Esophagus squamous epithelium (tissue), 5 donors: ENCODE measurements around the gene MAGI1. TPM values are rescaled to one million over a fixed set of nuclear protein-coding genes. Genes with fewer than 3 reads are reported as not detected.
A peak's percentile ranks its signal among the peaks of the same experiment; 100 is the strongest.

ENCODE experiments used
- DNase-seq: peaks from one replicate; lab custom pipeline; 2025; lab: John Stamatoyannopoulos, UW
- H3K27ac ChIP-seq, 4 donors: fragments of 200-600 bp; sonication (generic); one replicate each; pipeline ENCODE4 v1.5.1; 2016 to 2019; ENCODE audit warnings: mild to moderate bottlenecking in 1 of 4
- H3K27me3 ChIP-seq, 4 donors: fragments of 200-600 bp; sonication (generic); 1 replicate in 3 of 4; 2 replicates in 1 of 4; pipeline versions ENCODE4 v1.5.1 to v1.6.0; 2017 to 2021; ENCODE audit warnings: antibody characterized with exemption in 1 of 4
- H3K36me3 ChIP-seq, 3 donors: fragments of 200-600 bp; sonication (generic); one replicate each; pipeline ENCODE4 v1.5.1; 2016 to 2019
- H3K4me1 ChIP-seq, 3 donors: fragments of 200-600 bp; sonication (generic); one replicate each; pipeline ENCODE4 v1.5.1; 2017 to 2019
- H3K4me3 ChIP-seq, 4 donors: fragments of 200-600 bp; sonication (generic); 1 replicate in 3 of 4; 2 replicates in 1 of 4; pipeline ENCODE4 v1.5.1; 2016 to 2019; ENCODE audit warnings: mild to moderate bottlenecking in 2 of 4, moderate library complexity in 1 of 4
- H3K9me3 ChIP-seq, 3 donors: fragments of 200-600 bp; sonication (generic); one replicate each; pipeline ENCODE4 v1.5.1; 2016 to 2019
- POLR2A ChIP-seq, 4 donors: fragments of 450-650 bp; IDR thresholded peaks; one replicate each; pipeline ENCODE4 v1.6.1; 2017; ENCODE audit warnings: antibody characterized with exemption in 4 of 4, mild to moderate bottlenecking in 4 of 4, moderate library complexity in 3 of 4
- WGBS, 2 donors: methylation state at CpG; one replicate each; pipeline ENCODE4 v1.1.5; 2018; 5-methylcytosine and 5-hydroxymethylcytosine counted together
- intact Hi-C: fragments of 100-400 bp; cut with DNase I; formaldehyde crosslinking; loops from one replicate; pipeline ENCODE4 v1.15.0; 2022
- total RNA-seq, 4 donors: library from RNA; depleted of rRNA; stranded (reverse); fragments of >200 nt; gene quantifications; one replicate each; pipeline ENCODE4 v1.1.0, GENCODE V29; 2016
- TF ChIP-seq, protein P1 (sequence below), 6 experiments: fragments of 450-650 bp in 4 of 6; fragments of 200-600 bp in 2 of 6; sonication (generic) in 2 of 6; IDR thresholded peaks; one replicate each; pipeline ENCODE4 v1.5.1; 2016 to 2019; ENCODE audit warnings: antibody characterized with exemption in 6 of 6, mild to moderate bottlenecking in 4 of 6, moderate library complexity in 4 of 6
- donor health status: DM: yes; HTN: yes; CAD: no.

The MAGI1 gene
- total RNA-seq, 4 donors from 2014 or later = 12.0 to 28.2 (median 21.1) TPM

- H3K36me3 ChIP-seq = no peaks in the 10 kb centered on the region
- DNase-seq = no peak
- no peak overlapping the region for H3K27ac ChIP-seq
- 28 to 39% methylated on average over 3 of the region's 3 CpGs for WGBS, 2 donors
- peaks cover 0 to 14% (median 3%) of the 10 kb centered on the region in 3 donors for H3K4me1 ChIP-seq
- no peak for TF ChIP-seq POLR2A (IDR thresholded peaks at IDR 0.05)
- TF ChIP-seq, protein P1, sequence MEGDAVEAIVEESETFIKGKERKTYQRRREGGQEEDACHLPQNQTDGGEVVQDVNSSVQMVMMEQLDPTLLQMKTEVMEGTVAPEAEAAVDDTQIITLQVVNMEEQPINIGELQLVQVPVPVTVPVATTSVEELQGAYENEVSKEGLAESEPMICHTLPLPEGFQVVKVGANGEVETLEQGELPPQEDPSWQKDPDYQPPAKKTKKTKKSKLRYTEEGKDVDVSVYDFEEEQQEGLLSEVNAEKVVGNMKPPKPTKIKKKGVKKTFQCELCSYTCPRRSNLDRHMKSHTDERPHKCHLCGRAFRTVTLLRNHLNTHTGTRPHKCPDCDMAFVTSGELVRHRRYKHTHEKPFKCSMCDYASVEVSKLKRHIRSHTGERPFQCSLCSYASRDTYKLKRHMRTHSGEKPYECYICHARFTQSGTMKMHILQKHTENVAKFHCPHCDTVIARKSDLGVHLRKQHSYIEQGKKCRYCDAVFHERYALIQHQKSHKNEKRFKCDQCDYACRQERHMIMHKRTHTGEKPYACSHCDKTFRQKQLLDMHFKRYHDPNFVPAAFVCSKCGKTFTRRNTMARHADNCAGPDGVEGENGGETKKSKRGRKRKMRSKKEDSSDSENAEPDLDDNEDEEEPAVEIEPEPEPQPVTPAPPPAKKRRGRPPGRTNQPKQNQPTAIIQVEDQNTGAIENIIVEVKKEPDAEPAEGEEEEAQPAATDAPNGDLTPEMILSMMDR (IDR thresholded peaks at IDR 0.05) = no peak
- H3K9me3 ChIP-seq = no peaks in the 10 kb centered on the region
- intact Hi-C loops = no loop called here
- H3K27me3 ChIP-seq = no peaks in the 10 kb centered on the region
- H3K4me3 ChIP-seq = no peak overlapping the region
Measured at GRCh38 chr3:65604863-65605526, 433.7 kb downstream of the MAGI1 start.

DNA sequence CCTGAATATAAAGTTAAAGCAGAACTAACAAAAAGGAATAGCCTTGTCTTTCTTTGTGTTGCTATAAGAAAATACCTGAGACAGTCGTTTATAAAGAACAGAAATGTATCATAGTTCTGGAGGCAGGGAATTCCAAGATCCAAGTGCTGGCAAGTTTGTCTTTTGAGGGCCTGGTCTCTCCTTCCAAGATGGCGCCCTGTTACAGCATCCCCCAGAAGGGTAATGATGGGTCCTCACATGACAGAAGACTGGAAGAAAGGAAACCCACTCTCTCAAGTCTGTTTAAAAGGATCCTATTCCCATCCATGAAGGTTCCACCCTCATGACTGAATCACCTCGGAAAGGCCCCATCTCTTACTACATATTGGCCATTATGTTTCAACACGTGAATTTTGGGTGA lies 435.1 kb downstream of the MAGI1 start:
- no peak for TF ChIP-seq POLR2A (IDR thresholded peaks at IDR 0.05)
- TF ChIP-seq, protein P1 (IDR thresholded peaks at IDR 0.05) = no peak
- DNase-seq = no peak
- Histone ChIP-seq H3K36me3 (no peaks in the 10 kb centered on the region), H3K4me1 (peaks cover 0 to 14% (median 3%) of the 10 kb centered on the region in 3 donors), H3K27me3 (no peaks in the 10 kb centered on the region), H3K9me3 (no peaks in the 10 kb centered on the region), H3K4me3 (no peak overlapping the region), H3K27ac (no peak overlapping the region)
- intact Hi-C loops = no loop called here
- 80 to 86% methylated on average over 4 of the region's 4 CpGs for WGBS, 2 donors

DNA sequence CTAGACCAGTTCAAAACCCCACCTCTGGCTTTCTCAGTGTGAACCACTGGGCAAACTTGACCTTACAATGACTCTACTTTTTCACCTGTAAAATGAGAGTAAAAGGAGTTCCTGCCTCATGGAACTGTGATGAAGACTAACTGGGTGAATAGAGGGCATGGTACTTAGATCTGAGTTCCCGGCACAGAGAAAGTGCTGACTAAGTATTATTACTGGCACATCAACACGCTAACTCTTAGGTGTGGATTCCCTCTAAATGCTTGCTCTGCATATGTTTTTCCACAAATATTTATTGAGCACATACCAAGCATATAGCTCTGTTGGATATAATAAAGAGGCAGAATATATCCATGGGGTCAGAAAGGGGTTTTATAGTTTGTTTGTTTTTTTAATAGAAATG lies 437.8 kb downstream of the MAGI1 start:
- no peak overlapping the region for H3K4me3 ChIP-seq
- peaks cover 0 to 24% (median 8%) of the 10 kb centered on the region in 3 donors for H3K4me1 ChIP-seq
- peaks cover 0 to 14% (median 0%) of the 10 kb centered on the region in 4 donors for H3K27me3 ChIP-seq
- no peak for TF ChIP-seq POLR2A (IDR thresholded peaks at IDR 0.05)
- TF ChIP-seq, protein P1 (IDR thresholded peaks at IDR 0.05) = no peak
- intact Hi-C loops = no loop called here
- H3K9me3 ChIP-seq = no peaks in the 10 kb centered on the region
- no peak overlapping the region for H3K27ac ChIP-seq
- 78 to 94% methylated on average over 2 of the region's 2 CpGs for WGBS, 2 donors
- no peak for DNase-seq
- H3K36me3 ChIP-seq = no peaks in the 10 kb centered on the region

DNA sequence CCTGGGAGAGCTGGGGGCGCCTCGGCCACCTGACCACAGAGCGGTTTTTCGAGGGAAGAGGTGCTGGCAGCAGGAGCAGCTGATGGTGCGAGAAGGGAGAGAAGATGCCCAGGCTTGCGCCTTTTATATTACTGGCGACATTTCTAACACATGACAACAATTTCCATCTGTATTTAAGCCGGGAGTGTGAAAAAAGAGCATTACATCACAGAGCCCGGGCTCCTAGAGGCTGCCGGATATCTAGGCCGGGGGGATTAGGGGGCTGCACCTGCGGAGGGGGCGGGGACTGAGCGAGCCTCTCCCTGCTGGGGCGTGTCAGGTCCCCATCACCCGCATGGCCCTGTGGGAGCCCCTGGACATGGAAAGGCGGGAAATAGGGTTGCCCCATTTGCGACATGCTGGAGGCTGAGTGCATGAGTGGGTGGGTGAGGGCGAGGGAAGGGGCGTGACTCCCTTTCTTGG lies 440.7 kb downstream of the MAGI1 start:
- intact Hi-C loops = no loop called here
- no peak for DNase-seq
- peaks cover 0 to 16% (median 5%) of the 10 kb centered on the region in 3 donors for H3K4me1 ChIP-seq
- peaks cover 0 to 14% (median 0%) of the 10 kb centered on the region in 4 donors for H3K27me3 ChIP-seq
- no peak overlapping the region for H3K27ac ChIP-seq
- 30 to 58% methylated on average over 3 to 10 of the region's 20 CpGs for WGBS, 2 donors
- TF ChIP-seq, protein P1 (IDR thresholded peaks at IDR 0.05) = no peak
- TF ChIP-seq POLR2A (IDR thresholded peaks at IDR 0.05) = no peak
- no peaks in the 10 kb centered on the region for H3K36me3 ChIP-seq
- no peaks in the 10 kb centered on the region for H3K9me3 ChIP-seq
- H3K4me3 ChIP-seq = peak overlapping the region in 3 of 4 donors; percentile 19 to 49 (median 29)

DNA sequence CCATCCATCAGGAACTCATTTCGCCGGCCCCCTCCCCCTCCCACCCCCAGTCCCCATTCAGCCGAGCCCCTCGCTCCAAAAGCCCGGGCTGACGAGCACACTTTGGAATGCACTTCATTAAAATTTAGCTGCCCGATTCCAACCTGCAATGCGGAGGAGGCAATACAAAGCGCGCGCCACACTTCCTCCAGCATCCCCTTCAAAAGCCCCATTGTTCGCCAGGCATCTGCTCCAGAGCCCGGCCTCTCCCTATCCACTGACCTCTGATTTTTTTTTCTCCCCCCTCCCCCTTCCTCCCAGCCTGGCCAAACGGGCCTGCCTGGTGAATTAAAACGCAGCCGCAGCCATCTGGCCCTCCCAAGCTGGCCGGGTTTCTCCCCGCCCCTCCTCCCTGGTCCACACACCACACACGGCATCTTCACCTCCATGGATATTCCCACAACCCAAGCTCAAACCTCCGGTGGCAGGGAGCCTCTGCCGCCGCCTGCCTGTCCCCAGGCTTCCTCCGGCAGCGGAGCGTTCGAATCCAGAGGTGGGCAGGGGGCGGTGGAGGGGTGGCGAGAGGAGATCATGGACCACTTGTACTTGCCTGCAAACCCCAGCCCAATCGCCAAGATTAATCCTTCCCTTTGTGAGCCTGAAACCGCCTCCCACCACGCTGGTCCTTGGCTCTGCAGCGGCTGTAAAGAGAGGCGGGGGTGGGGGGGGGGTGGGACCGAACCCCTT lies 441.3 kb downstream of the MAGI1 start:
- Histone ChIP-seq H3K4me1 (peaks cover 0 to 16% (median 5%) of the 10 kb centered on the region in 3 donors), H3K4me3 (peak overlapping the region in 3 of 4 donors; percentile 19 to 49 (median 29)), H3K36me3 (no peaks in the 10 kb centered on the region), H3K27ac (no peak overlapping the region), H3K9me3 (no peaks in the 10 kb centered on the region), H3K27me3 (peaks cover 0 to 14% (median 0%) of the 10 kb centered on the region in 4 donors)
- TF ChIP-seq POLR2A (IDR thresholded peaks at IDR 0.05) = no peak
- TF ChIP-seq, protein P1 (IDR thresholded peaks at IDR 0.05) = no peak
- no peak for DNase-seq
- 9 to 23% methylated on average over 18 to 19 of the region's 34 CpGs for WGBS, 2 donors
- intact Hi-C loops = no loop called here
